Fibroblast of the conjunctiva (primary cell): Measurements from ENCODE around the gene RAPGEF5.

Source experiments
- DNase-seq: peaks from one replicate; pipeline ENCODE4 v3.0.0-alpha.2; 2010; ENCODE audit warnings: low read depth

The RAPGEF5 gene

GRCh38 chr7:22216832-22217475 lies 140.0 kb downstream of the RAPGEF5 start:
- DNase-seq: no peak

- no peak for DNase-seq
These were observed 140.6 kb downstream of the RAPGEF5 start for GRCh38 chr7:22216309-22216708.

GRCh38 chr7:22214000-22214399 lies 143.0 kb downstream of the RAPGEF5 start:
- no peak for DNase-seq

- no peak for DNase-seq
These were observed 143.9 kb downstream of the RAPGEF5 start for GRCh38 chr7:22213081-22213480.

GRCh38 chr7:22210967-22211366 lies 146.0 kb downstream of the RAPGEF5 start:
- DNase-seq: no peak

GRCh38 chr7:22210355-22210754 lies 146.6 kb downstream of the RAPGEF5 start:
- no peak for DNase-seq

- DNase-seq: no peak
These were observed 148.2 kb downstream of the RAPGEF5 start for GRCh38 chr7:22208799-22209198.

- no peak for DNase-seq
These were observed 149.2 kb downstream of the RAPGEF5 start for GRCh38 chr7:22207724-22208225.

- no peak for DNase-seq
These were observed 151.3 kb downstream of the RAPGEF5 start for GRCh38 chr7:22205631-22206030.

GRCh38 chr7:22204312-22204711 lies 152.6 kb downstream of the RAPGEF5 start:
- DNase-seq: no peak

- DNase-seq: no peak
These were observed 154.8 kb downstream of the RAPGEF5 start for GRCh38 chr7:22202141-22202540.

GRCh38 chr7:22201186-22201880 lies 155.6 kb downstream of the RAPGEF5 start:
- no peak for DNase-seq

GRCh38 chr7:22200777-22201176 lies 156.2 kb downstream of the RAPGEF5 start:
- DNase-seq: no peak

GRCh38 chr7:22200238-22200637 lies 156.7 kb downstream of the RAPGEF5 start:
- no peak for DNase-seq

GRCh38 chr7:22197376-22197775 lies 159.6 kb downstream of the RAPGEF5 start:
- DNase-seq: no peak

- no peak for DNase-seq
These were observed 160.5 kb downstream of the RAPGEF5 start for GRCh38 chr7:22196429-22196828.

GRCh38 chr7:22195397-22196172 lies 161.4 kb downstream of the RAPGEF5 start:
- DNase-seq: no peak

- no peak for DNase-seq
These were observed 162.2 kb downstream of the RAPGEF5 start for GRCh38 chr7:22194658-22195273.

- peak; percentile 2 for DNase-seq
These were observed 163.4 kb downstream of the RAPGEF5 start for GRCh38 chr7:22193450-22193983.

GRCh38 chr7:22192801-22193200 lies 164.2 kb downstream of the RAPGEF5 start:
- DNase-seq: no peak

- no peak for DNase-seq
These were observed 166.2 kb downstream of the RAPGEF5 start for GRCh38 chr7:22190736-22191135.

- no peak for DNase-seq
These were observed 167.2 kb downstream of the RAPGEF5 start for GRCh38 chr7:22189741-22190140.
